GM18907 (cell line): ENCODE results near the gene CD81.

Experiments used
- ATAC-seq: cut with Tn5 transposase; IDR thresholded peaks from one replicate; pipeline ENCODE4 v1.9.1; 2021; ENCODE audit warnings: mild to moderate bottlenecking, moderate library complexity; ENCODE audit not compliant: unreplicated experiment

CD81 gene

DNA sequence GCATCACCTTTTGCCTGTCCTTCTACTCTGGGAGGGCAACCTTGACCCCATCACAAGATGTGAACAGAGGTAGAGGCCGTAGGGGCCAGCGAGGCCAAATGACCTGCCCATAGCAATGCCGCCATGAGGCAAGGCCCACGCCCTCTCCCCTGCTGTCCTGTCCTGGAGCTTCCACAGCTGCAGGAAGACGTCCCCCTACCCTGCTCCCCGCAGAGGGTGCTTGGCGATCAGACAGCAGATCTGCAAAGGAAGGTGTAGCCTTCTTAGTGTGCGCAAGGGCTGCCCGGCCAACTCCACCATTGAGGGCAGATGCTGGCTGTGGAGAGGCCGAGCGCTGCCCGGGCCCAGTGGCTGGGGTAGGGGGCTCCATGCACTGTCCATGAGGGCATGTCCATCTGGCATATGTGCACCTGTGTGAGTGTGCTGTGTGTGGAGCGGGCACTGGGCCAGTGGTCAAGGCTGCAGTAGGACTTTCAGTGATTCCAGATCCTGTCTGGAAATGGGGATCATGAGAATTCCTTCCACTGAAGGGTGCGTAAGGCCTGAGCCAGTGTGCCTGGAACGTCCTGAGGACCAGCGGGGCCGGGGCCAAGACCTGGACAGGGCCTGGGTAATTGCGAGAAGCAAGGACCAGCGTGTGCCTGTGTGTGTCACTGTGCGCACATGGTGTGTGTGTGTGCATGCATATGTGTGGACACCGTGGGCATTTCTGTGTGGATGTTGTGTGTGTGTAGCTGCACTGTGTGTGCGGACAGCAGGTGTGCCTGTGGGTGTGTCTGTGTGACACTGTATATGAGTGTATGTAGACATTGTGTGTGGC is 56.2 kb downstream of the CD81 start:
- no peak for ATAC-seq

DNA sequence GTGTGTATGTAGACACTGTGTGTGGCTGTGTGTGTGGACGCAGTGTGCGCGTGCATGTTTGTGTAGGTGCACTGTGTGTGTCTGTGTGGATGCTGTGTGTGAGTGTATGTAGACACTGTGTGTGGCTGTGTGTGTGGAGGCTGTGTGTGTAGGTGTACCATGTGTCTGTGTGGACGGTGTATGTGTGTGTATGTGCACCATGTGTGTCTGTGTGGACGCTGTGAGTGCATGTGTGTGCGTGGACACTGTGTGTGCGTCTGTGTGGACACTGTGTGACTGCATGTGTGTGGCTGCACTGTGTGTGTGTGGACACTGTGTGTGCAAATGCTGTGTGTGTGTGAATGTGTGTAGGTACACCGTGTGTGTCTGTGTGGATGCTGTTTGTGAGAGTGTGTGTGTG is 56.9 kb downstream of the CD81 start:
- ATAC-seq: no peak

DNA sequence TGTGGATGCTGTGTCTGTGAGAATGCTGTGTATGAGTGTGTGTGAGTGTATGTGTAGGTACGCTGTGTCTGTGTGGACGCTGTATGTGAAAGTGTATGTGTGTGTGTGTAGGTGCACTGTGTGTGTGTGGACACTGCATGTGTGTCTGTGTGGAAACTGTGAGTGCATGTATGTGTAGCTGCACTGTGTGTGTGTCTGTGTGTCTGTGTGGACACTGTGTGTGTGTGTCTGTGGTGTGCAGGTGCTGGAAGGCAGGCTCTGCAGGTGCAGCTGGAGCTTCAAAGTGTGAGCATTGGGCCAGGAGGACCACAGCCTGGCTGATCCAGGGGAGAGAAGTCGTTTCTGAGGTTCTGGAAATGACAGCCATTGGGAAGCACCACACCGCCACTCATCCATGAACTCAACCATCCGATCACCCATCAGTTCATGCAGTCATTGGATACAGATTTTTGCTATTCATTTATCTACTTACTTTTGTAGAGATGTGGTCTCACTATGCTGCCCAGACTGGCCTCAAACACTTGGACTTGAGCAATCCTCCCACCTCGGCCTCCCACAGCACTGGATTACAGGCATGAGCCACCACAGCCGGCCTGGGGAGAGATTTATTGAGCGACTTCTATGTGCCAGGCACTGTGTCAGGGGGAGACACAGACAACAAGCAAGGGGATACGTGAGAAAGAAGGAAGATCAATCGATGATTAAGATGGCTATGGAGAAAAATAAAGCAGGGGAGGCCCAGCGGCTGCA is 57.6 kb downstream of the CD81 start:
- ATAC-seq: no peak

DNA sequence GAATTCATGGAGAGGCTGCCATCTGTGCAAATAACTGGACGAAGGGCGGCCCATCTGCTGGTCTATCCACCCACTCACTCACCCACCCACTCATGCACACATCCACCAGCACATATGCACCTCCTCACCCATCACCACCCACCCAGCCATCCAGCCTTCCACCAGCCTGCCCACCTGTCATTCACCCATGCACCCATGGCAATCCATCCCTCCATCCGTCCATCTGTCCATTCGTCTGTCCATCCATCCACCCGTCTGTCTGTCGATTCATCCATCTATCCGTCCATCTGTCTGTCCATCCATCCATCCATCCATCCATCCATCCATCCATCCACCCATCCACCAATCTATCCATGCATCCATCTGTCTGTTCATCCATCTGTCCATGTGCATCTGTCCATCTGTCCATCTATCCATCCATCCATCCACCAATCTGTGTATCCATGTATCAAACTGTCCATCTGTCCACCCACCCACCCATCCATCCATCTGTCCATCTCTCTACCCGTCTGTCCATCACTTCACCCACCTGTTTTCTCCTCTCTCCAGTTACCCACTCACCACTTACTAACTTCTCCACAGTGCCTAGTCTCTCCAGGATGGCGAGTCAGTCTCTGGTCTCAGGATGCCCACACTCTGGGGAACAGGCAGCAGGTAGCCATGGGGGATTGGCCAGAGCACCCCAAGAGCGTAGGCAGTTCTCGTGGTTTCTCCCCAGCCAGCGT is 58.3 kb downstream of the CD81 start:
- no peak for ATAC-seq

DNA sequence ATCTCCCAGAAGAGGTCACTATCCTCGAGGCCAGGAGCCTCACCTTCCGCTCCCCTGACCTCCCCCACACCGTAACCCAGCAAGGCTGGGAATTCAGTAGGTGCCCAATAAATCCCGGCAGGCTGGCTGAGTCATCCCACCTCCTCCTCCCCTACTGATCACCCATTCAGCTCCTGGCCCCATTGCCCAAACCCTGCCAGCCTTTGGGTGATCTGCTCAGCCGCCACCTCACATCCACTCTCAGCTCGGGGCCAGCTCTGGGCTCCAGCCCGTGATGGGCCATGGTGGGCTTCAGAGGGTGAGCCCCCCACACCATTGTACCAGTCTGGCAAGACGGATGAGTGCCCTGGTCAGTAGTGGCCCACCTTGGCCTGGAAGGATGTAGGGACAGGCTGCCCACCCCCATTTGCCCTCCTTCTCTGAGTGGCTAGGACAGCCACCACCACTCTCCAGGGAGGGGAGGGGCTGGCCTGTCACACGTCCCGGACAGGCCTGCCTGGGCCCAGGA is 59.0 kb downstream of the CD81 start:
- no peak for ATAC-seq

DNA sequence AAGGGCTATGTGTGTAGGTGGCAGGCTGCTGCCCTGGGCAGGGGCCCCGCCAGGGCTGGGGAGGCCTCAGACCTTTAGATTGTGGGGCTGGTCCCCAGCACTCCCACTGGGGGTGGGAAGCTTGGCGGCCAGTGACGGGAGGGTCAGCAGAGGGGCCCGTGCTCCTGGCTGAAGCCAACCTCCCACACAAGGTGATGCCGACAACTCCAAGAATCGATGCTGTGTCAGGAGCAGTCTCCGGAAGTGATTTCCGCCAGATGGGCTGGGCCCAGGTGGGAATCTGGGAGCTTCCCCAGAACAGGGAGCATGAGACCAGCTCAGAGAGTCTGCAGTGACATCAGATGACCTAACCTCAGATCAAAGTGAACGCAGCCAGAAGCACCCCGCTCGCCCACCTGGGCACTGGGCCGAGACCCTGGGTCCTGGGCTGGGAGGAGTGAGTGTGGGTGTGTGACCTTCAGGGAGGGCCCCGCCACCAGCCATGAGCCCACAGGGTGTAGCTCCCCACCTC is 59.5 kb downstream of the CD81 start:
- no peak for ATAC-seq

DNA sequence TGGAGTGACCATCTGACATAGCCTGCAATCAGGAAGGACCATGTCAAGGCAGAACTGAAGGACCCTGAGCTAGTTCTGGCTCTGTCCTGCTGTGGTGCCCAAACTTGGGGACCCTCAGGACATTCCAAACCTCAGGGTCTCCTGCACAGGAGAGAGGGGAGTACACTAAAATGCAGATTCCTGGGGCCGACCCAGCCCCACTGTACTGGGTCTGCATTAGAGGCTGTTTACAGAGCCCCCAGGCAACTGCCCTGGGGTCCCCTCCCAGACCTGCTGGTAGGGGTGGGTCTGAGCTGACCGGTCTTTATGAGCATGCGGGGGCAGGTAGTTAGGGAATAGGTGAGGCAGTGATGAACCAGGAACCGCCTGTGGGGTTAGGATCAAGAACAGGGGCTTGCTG is 60.4 kb downstream of the CD81 start:
- ATAC-seq: no peak

DNA sequence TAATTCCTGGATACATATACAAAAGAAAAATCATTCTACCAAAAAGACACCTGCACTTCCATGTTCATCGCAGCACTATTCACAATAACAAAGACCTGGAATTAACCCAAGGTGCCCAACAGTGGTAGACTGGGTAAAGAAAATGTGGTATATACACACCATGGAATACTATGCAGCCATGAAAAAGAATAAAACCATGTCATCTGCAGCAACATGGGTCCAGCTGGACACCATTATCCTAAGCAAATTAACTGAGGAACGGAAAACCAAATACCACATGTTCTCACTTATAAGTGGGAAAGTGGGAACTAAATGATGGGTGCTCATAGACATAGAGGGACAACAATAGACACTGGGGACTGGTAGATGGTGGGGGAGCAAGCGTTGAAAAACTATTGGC is 62.7 kb downstream of the CD81 start:
- no peak for ATAC-seq

DNA sequence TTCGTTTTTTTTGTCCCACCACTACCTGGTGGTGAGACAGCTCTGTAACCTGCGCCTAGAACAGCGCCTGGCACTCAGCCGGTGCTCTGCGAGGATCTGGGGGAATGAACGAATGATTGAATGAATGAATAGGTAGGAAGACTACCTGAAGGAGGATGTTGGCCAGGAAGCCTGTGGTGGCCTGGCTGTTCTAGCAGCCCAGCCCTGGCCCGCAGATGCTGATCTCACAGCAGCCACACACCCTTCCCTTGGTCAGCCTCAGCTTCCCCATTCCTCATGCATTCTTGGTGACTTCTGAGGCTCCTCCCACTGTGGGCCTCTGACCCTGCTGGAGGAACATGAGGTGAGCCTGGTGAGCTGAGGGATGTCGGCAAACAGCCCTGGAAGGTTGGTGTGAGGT is 63.5 kb downstream of the CD81 start:
- ATAC-seq: no peak

DNA sequence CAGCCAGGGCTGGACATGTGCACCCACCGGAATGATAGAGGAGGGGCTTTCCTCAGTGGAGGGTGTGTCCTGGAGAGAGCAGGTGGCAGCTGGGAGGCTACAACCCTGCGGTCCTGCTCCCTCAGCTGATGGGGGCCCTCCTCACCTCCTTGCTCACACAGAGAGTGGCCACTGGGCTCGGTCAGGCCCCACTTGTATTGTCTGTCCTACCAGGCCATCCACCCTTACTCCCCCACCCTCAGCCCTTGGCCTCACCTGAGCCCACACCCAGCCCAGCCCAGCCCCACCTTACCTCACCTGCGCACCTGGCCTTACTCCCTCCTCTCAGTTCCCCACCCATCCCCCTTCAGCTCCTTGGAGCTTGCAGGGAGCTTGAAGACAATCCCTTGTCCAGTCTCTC is 64.1 kb downstream of the CD81 start:
- ATAC-seq: no peak

DNA sequence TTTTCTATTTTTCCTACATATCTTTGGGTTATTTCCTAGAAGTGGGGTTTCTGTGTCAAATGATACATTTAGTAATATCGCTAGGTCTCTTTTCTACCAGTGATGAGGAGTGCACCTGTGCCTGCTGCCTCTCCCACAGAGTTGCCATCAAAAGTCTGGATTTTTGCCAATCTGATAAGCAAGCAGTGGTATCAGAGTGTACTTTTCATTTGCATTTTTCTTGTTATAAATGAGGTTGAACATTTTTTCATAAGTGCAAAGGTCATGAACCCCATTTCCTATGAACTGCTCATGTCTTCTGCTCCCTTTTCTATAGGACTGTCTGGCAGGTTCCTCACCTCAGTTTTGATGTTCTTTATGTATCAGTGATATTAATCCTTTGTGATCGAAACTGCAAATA is 65.5 kb downstream of the CD81 start:
- no peak for ATAC-seq

DNA sequence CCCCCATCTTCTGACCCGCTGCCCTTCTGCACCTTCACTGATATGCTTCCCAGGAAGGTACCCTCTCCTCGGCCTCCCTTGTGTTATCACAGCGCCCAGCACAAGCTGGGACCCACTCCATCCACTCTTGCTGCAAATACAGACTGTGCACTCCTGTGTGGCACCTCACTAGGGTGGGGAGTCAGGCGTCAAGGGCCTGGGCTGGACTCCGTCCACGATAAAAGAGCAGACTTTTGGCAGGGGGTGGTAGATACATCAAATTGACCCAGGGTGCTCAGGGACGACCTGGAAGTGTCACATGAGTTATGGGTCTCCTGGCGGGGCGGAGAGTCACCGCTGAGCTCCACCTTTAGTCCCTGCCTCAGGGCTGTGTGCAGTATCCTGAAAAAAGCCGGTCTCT is 66.3 kb downstream of the CD81 start:
- no peak for ATAC-seq

DNA sequence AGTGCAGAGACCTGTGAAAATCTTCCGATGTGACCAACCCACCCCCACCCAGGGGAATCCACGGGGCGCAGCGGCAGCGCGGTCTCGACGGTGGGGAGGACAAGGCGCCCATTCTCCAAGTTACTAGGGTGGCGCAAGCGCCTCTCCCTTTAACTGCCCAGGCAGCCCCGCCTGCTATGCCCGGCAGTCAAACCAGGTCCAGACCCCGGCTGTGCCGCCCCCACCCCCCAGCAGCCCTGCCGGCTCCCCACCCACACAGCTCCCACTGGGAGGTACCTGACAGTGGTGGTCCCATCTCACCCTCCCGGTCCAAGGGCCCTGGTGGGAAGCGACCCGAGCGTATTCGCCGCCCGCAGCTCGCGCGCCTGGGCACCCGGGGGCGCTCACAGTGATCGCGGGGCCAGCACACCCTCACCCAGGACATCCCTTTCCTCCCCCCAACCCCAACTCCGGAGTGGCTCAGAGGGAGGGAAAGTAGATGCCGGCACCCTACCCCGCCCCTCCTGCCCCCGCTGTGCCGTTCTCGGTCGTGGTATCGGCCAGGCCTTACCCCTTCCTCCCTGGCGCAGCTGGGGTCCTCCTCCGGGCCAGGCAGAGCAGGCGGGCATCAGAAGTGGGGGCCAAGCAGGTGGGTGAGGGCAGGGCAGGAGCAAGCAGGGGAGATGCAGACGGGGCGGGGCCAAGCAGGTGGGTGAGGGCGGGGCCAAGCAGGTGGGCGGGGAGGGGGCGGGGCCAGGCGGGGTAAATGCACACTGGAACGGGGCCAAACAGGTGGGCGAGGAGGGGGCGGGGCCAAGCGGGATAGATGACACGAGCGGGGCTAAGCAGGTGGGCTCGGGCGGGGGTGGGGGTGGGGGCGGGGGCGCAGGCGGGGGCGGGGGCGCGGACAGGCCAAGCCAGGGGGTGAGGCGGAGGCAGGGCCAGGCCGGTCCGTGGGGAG is 67.0 kb downstream of the CD81 start, which contains the start of gene TRPM5:
Gene TRPM5, minus strand, starts transcription at position 634 of the 940 bp plus-strand sequence. CDS start 21,478 bp downstream, outside the sequence.
- no peak for ATAC-seq

DNA sequence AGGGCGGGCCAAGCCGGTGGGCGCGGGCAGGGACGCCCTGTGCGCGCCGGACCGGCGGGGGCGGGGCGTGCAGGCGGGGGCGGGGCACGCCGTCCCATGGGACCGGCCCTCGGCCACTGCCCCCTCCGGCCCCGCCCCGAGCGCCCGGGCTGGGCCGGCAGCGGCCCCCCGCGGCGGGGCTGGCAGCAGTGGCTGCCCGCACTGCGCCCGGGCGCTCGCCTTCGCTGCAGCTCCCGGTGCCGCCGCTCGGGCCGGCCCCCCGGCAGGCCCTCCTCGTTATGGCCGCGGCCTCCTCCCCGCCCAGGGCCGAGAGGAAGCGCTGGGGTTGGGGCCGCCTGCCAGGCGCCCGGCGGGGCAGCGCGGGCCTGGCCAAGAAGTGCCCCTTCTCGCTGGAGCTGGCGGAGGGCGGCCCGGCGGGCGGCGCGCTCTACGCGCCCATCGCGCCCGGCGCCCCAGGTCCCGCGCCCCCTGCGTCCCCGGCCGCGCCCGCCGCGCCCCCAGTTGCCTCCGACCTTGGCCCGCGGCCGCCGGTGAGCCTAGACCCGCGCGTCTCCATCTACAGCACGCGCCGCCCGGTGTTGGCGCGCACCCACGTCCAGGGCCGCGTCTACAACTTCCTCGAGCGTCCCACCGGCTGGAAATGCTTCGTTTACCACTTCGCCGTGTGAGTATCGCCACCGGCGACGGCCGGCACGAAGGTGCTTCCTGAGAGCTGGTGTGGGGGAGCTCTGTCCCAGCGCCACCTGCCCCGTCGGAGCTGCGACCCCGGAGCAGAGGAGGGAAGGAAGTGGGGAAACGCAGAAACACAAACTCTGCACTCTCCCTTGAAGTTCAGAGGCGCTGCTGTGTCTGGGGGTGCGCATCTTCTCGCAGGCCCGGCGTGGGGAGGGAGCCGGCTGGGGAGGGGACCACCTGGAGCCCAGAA is 68.0 kb downstream of the CD81 start, which contains the start of gene KCNQ1:
Gene KCNQ1, plus strand, starts transcription at position 188 of the 925 bp plus-strand sequence. Its CDS starts 91 bp downstream, at position 279.
- ATAC-seq: no peak

DNA sequence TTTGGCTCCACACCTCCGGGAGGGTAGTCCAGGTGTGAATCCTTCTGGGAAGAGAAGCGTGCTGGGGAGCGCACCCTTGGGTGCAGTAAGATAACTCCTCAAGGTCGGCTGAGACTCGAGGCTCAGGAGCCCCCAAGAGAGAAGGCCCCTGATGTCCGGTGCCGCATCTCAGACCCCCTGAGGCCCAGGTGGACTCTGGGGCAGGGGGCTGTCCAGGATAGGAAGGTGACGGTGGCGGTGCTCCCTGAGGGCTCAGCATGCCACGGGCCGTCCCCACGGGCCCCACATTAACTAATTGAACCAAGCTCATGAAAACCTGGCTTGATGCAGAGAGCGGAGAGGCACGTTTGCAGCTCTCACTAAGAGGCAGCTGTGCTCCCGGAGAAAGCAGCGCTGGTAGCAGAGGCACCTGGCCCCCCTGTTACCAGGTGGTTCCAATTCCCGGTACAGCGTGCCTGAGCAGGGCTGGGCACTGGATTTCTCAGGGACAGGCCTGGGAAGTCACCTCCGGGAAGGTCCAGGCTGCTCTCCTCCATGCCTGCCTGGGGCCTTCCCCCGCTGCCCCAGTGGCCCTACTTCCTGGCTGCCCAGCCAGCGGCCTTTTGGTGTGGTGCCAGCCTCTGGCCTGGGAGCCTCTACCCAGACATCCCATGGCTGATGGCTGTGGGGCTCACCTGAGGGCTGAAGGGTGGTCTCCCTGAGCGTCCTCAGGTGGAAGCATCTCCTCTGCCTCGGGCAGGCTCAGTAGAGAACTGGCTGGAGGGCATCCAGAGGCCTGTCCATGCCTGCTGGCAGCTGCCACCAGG is 68.8 kb downstream of the CD81 start:
- no peak for ATAC-seq

DNA sequence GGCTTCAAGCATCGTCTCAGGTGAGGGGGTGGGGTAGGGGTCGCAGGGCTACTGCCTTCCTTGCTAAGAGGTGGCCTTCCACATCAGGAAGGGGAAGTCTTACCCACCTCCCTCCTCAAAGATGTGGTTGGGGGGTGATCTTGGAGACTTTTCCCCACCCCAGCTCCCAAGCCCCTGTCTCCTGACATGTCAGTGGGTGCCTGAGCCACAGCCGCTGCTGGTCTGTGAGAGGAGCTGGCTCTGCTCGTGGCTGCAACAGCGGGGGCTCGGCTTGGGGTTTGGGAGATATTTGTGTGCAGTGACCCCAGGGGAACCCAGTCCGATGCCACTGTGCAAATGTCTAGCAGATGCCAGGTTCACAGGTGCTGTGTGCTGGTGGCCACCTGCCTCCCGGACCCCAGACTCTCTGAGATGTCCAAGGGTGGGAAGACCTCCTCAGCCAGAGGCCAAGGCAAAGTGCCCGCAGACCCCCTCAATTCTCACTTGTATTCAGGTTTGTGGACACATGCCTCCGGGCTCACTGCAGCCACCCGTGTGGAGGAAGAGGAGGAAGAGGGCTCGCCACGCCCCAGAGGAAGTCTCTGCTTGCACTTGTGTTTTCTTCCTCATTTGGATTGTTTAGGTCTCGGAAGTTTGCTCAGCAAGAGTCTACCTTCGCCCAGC is 69.6 kb downstream of the CD81 start:
- ATAC-seq: no peak
